Left renal pelvis (tissue), 4 donors: ENCODE measurements around the gene CLTB. TPM values are rescaled to one million over a fixed set of nuclear protein-coding genes. Genes with fewer than 3 reads are reported as not detected.
"Not testable (repeated sequence)": the region's sequence is repeated elsewhere in the genome, so short reads cannot be mapped to it uniquely, and the experiment has no call there.

Experiments
- DNase-seq, 4 donors: peaks; one replicate each; pipeline ENCODE4 v3.0.0-alpha.2; 2013; ENCODE audit warnings: low read depth in 4 of 4, low spot score in 3 of 4
- polyA plus RNA-seq, 4 donors: library from polyadenylated mRNA; unstranded; fragments of 120-200 nt; gene quantifications; one replicate each; pipeline ENCODE4 v1.2.1, GENCODE V29; 2013; ENCODE audit not compliant: insufficient read length in 4 of 4

CLTB gene, protein sequence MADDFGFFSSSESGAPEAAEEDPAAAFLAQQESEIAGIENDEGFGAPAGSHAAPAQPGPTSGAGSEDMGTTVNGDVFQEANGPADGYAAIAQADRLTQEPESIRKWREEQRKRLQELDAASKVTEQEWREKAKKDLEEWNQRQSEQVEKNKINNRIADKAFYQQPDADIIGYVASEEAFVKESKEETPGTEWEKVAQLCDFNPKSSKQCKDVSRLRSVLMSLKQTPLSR
- 10 to 100 TPM; 46.2 to 58.0 (median 52.1) TPM for polyA plus RNA-seq

DNA sequence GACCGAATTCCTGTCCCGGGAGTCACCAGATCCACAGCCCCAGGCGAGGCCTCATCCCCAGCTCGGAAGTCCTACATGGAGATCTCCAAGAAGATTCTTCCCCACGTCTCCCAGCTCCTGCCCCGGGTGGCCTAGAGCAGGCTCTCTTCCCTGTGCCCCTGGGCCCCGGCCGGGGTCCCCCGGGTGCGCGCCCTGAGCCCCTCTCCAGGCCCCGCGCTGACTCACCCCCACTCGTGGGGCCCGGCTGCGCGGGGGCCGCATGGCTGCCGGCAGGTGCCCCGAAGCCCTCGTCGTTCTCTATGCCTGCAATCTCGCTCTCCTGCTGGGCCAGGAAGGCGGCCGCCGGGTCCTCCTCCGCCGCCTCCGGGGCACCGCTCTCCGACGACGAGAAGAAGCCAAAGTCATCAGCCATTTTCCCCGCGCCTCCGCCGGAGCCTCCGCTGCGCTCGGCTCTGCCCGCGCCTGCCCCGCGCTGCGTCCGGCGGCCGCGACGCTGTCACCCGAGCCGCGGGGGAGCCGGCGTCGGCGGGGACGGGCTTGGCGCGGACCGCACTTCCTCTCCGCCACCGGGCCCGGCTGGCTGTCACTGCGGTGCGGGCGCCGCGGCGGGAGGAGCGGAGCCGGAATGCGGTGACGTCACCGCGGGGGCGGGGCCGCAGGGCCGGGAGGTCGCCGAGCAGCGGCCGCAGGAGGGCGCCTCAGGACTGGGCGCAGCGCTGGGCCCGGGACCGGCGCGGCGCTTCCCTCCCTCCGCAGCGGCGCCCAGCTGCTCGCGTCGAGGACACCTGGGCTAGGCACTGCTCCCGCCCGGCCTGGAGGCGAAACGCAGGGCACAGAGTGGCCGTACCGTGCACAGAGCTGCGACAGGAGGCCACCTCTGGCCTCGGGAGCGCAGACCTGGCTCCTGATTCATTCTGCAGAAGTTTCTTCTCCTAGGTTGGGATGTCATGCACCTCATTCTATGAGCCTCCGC lies at the start of gene CLTB:
Gene CLTB (minus strand): TSS at position 588 of the 973 bp plus-strand sequence. CDS start 176 bp downstream, at position 412.
- DNase-seq: peak; percentile 68 to 88 (median 82)

DNA sequence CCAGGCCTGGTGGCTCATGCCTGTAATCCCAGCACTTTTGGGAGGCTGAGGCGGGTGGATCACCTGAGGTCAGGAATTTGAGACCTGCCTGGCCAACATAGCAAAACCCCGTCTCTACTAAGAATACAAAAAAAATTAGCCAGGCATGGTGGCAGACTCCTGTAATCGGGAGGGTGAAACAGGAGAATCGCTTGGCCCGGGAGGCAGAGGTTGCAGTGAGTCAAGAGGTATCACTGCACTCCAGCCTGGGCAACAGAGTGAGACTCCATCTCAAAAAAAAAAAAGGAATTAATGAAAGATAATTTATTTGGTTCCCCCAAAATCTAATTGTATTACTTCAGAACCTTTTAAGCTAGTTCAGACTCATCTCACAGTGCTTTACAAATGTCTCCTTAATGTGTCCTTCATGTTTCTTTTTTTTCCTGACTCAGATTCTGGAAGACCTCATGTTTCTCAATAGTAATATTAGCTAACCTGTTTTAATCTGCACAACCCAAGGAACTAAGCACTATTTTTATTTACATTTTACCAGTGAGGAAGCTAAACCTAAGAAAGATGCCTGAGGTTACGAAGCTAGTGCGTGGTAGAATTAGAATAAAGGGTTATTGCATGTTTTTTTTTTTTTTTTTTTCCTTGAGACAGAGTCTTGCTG lies 46.9 kb upstream of the CLTB start:
- DNase-seq: no peak

DNA sequence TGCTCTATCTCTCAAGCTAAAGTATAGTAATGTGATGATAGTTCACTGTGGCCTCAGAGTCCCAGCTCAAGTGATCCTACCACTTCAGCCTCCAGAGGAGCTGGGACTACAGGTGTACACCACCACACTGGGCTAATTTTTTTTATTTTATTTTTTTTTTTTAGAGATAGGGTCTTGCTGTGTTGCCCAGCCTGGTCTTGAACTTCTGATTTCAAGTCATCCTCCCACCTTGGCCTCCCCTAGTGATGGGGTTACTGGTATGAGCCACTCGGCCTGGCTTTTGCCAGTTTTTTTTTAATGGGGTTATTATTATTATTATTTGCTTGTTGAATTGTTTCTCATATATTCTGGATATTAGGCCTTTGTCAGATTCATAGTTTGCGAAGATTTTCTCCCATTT lies 45.0 kb upstream of the CLTB start:
- no peak for DNase-seq

DNA sequence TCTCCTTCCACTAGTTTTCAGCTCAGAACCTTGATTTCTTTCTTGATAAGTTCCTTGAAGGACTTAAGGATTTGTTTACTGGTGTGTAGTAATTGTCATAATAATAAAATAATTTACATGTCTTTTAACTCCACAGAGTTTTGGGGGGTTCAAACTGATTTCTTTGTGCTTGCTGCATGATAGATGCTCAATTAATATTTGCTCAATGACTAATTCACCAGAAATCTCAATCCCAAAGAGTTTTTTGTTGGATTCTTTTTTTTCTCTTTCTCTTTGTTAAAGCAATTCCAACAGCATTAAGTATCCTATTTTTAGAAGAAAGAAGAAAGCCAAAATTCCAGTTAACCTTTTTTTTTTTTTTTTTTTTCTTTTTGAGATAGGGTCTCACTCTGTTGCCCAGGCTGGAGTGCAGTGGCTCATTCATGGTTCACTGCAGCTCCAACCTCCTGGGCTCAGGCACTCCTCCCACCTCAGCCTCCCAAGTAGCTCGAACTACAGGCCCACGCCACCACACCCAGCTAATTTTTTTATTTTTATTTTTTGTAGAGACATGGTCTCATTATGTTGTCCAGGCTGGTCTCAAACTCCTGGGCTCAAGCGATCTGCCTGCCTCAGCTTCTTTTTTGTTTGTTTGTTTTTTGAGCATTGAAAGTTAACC lies 42.7 kb upstream of the CLTB start:
- no peak for DNase-seq

DNA sequence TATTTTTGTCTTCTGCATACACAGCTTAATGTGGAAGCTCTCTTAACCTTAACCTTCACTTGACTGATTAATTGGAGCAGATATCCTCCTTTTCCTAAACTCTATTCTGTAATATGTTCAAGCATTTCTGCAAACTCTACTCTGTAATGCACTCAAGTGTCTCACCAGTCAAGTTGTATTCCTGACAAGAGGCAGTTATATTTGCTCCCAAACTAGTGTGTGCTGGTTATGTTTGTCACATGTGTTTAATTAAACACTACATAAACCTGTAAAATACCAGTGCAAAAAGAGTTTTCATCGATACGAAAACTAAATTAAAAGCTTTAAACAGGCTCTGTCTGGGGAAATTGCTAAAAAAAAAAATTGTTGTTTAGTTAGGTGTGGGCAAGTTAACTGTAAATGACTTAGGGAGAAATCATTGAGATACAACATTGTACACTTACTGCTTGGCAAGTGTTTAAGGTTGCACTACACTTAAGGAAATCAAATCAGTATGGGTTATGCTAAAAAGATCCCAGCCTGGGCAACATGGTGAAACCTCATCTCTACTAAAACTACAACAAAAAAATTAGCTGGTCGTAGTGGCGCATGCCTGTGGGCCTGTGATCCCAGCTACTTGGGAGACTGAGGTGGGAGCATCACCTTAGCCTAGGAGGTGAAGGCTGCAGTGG lies 38.5 kb upstream of the CLTB start:
- no peak for DNase-seq

DNA sequence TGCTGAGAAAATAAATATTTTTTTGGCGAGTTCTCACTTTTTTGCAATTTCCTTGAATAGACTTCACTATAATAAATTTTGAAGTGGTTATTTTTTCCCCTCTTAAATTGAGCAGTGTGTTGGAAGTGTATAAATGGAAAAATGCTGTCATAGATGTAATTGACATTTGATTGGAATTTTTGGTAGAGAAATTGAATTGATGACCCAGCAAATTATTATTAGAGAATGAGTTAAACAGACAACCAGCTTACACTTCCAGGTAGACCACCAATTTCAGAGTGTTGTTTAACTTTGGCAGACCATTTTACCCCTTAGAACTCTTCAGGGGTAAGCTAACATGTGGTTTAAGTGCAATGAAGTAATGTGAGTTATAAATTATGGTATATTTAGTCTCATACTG lies 33.7 kb upstream of the CLTB start:
- no peak for DNase-seq

DNA sequence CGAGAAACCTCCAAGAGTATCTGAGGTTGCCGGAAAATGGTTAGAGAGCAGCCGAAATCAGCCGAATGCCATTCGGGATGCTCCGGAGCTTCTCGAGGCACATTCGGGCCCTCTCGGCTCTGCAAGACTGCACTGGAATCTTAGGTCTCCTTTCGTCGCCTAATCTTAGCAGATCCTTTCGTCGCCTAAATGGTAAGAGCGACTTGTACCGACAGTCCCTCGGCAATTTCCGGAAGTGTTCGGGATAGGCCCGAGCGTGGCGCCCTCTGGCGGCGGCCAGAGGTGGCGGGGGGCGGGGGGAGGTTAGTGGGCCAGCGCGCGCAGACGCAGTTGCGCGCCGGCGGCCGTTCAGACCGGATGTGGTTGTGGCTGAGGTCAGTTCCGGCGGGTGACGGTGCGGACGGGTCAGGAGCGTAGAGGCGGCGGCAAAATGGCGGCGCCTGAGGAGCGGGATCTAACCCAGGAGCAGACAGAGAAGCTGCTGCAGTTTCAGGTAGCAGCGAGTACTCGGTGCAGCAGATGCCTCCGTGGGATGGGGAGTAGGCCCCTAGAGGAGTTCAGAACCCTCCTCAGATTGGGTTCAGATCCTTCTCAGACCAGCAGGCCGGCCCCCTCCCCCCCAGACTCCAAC lies 31.8 kb upstream of the CLTB start, which contains the start of gene FAF2:
Gene FAF2 (plus strand): TSS at position 408 of the 631 bp plus-strand sequence. CDS start 23 bp downstream, at position 431.
- peak; percentile 94 to 98 (median 96) for DNase-seq

DNA sequence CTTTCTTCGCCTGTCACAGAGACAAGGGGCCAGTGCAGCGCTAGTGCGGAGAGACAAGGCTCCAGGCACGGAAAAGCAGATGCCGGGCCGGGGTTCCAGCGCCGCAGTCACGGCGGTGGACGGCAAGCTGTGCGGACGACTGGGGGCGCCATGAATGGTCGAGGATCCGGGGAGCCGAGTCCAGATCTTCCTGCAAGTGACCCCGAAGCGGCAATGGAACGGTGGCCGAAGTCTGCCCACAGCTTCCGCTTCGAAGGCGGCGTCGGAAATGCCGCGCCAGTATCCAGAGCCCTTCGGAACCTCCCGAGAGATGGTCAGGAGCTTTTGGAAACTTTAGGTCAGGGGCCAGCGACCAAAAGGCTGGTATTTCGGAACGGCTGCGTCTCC lies 31.2 kb upstream of the CLTB start:
- DNase-seq: no peak

DNA sequence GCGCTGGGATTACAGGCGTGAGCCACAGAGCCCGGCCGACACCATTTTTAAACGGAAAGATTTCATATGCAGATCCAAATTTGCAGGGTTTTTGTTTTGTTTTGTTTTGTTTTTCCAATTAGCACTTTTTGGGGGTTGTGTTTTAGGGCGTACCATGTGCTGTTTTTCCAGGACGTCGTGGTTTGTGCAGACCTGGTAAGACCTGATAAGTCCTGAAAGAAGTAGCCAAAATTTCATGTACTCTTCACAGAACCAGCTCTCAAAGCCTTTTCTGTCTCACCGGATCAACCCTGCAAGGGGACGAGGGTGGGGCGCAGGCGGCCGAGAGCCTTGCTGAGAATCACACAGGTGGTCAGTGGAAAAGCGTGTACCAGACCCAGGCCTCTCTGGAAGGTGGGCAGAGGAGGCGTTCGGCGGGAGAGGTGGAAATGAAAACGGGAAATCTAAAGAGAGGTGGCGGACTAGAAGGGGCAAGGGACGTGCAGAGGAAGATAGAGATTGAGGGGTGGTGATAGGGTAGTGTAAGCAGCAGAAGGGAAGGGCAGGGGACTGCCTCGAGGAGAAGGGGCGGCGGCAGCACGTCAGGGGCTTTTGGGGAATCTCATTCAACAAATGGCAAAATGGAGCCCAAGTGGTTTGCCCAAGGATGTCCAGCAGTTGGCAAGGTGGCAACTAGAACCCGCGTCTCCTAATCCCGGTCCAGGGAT lies 30.7 kb upstream of the CLTB start:
- no peak for DNase-seq

DNA sequence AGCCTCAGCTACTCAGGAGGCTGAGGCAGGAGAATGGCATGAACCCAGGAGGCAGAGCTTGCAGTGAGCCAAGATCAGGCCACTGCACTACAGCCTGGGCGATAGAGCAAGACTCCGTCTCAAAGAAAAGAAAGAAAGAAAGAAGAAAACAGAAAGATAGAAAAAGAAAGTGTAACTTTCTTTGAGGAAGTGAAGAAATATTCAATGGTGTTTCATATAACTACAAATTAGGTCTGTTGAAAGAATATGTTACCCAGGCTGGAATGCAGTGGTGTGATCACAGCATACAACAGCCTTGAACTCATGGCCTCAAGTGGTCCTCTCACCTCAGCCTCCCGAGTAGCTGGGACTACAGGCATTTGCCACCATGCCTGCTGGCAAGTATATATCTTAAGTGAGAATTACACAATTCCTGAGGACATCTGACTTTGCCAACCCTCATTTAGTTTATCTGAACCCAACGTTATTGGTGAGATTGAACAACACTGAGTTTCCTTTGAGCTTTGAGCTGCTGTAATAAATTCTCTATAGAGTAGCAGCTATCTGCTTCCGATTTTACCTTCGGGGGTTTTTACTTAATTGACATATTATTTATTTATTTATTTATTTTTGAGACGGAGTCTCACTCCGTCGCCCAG lies 29.8 kb upstream of the CLTB start:
- no peak for DNase-seq

DNA sequence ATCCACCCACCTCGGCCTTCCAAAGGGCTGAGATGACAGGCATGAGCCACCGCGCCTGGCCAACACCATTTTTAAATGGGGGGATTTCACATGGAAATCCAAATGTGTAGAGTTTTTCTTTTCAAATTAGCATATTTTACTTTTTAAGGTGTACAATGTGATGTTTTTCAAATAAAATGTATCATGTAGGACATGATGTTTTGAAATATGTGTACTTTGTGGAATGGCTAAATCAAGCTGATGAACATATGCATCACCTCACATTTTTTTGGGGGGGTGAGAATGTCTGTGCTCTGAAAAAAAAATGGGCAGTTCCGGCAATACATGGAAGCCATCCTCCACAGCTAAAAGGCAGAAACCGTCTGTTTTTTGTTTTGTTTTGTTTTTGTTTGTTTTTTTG lies 28.4 kb upstream of the CLTB start:
- DNase-seq: no peak

DNA sequence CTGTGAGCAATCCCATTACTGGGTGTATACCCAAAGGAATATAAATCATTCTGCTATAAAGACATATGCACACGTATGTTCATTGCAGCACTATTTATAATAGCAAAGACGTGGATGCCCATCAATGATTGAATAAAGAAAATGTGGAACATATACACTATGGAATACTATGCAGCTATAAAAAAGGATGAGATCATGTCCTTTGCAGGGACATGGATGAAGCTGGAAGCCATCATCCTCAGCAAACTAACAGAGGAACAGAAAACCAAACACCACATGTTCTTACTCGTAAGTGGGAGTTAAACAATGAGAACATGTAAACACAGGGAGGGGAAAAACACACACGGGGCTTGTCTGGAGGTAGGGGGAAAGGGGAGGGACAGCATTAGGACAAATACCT lies 26.6 kb upstream of the CLTB start:
- not testable (repeated sequence) for DNase-seq

DNA sequence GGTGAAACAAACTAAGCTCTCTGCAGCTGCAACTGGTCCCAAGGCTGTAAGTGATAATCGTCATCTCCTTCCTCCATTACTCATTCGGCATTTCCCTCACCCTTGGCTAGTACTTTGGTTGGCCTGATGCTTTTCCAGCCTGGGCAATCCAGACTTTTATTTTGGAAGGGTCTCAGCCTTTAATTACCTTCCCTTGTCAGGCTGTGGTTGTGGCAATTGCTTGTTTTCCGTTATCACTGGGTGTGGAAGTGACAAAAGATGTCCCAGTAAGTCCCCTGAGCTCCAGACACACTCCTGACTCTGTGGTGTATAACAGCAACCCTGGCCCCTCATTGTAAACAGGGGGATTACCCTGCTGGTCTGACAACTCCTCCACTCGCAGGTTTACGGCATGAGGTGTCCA lies 25.6 kb upstream of the CLTB start:
- DNase-seq: no peak

DNA sequence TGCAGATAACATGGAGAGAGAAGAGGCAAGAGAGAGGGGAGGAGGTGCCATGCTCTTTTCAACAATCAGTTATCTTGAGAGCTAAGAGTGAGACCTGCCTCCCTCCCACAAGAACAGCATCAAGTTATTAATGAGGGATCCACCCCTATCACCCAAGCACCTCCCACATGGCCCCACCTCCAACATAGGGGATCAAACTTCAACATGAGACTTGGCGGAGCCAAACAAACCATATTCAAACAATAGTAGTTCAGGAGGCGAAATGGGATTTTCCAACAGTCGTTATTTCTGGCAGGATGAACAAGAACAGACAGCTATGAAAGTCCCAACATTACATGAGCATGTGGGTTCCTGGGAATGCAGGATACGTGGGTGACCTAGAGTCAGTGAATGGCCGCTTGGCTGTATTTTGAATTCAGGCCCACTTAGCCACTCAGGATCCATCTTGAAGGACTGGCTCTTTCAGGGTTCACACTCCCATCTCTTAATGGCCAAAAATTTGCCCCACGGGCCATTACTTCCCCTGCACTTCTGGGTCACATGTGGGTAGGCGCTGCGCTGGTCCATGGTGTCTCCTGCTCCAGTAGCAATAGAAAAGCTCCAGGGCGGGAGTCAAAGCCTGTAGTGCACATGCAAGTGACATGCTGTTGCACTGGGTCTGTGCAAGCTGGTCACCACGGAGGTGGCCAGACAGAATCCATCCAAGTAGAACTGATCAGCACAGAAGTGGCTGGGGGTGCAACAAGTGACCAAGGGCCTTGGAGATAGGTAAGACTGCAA lies 24.8 kb upstream of the CLTB start:
- no peak for DNase-seq

DNA sequence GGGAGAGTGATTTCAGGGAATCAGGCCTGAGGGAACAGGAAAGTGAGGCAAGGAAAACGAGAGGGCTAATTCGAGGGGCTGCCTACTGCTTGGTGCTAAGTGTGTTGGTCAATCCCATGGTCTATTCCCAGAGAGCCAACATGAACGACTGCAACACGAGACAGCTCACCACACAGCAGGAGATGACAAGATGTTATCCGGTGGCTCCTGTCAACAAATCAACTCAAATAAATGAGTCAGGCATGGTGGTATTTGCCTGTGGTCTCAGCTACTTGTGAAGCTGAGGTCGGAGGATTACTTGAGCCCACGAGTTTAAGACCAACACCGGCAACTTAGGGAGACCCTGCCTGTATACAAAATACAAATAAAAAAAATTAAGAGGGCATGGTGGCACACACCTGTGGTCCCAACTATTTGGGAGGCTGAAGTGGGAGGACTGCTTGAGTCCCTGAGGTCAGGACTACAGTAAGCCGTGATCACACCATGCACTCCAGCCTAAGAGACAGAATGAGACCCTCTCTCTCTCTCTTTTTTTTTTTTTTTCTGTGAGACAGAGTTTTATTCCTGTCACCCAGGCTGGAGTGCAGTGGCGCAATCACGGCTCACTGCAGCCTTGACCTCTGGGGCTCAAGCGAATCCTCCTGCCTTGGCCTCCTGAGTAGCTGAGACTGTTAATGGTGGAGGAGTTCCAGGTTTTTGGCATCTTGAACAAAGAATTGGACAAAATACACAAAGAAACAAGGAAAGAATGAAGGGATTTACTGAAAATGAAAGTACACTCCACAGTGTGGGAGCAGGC lies 22.8 kb upstream of the CLTB start:
- DNase-seq: no peak

DNA sequence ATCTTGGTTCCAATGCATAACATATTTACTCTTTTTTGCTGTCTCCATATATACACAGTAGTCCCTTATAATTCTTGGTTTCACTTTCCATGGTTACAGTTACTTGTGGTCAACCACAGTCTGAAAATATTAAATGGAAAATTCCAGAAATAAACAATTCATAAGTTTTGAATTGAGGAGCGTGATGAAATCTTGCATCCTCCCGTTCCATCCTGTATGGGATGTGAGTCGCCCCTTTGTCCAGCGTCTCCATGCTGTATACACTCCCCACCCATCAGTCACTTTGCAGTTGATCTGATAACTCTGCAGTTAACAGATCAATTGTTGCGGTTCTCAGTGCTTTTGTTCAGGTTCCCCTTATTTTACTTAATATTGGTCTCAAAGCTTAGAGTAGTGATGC lies 20.3 kb upstream of the CLTB start:
- no peak for DNase-seq

DNA sequence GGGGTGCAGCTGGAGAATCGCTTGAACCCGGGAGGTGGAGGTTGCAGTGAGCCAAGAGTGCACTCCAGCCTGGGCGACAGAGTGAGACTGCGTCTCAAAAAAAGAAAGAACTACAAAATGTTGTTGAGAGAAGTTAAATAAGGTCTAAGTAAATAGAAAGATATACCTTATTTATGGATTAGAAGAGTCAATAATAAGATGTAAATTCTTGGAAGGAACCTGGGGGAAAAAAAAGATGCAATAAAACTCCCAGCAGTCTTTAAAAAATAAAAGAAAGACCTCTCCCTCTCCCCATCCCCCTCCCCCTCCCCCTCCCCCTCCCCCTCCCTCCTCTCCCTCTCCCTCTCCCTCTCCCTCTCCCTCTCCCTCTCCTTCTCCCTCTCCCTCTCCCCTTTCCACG lies 16.4 kb upstream of the CLTB start:
- no peak for DNase-seq
